SK-N-SH treated with all-trans-retinoic acid at 6 μM for 48 hours (cell line): ENCODE results near the gene KRTAP5-3.

Experiments used
- ATAC-seq: fragments of 200-7000 bp; cut with Tn5 transposase; 3 replicates; pipeline ENCODE4 v1.9.1; 2020; ENCODE audit warnings: mild to moderate bottlenecking, moderate library complexity
- ARNTL ChIP-seq: fragments of 450-650 bp; formaldehyde crosslinking; IDR thresholded peaks from 2 replicates; pipeline ENCODE4 v1.5.0; 2020; ENCODE audit warnings: low read depth, mild to moderate bottlenecking, moderate library complexity, borderline replicate concordance
- BACH2 ChIP-seq: fragments of 250-450 bp; sonication (Bioruptor Pico); IDR thresholded peaks from 2 replicates; pipeline ENCODE4 v1.9.0; 2021; ENCODE audit warnings: mild to moderate bottlenecking, borderline replicate concordance
- CSDC2 ChIP-seq: fragments of 250-450 bp; sonication (Bioruptor Pico); IDR thresholded peaks from 2 replicates; pipeline ENCODE4 v1.5.0; 2020; ENCODE audit warnings: mild to moderate bottlenecking, moderate library complexity
- ESRRG ChIP-seq: fragments of 250-450 bp; sonication (Bioruptor Pico); IDR thresholded peaks from 2 replicates; pipeline ENCODE4 v1.6.1; 2021; ENCODE audit warnings: mild to moderate bottlenecking
- GLIS3 ChIP-seq: fragments of 250-450 bp; sonication (Bioruptor Pico); IDR thresholded peaks from 2 replicates; pipeline ENCODE4 v1.5.0; 2020; ENCODE audit warnings: mild to moderate bottlenecking, moderate library complexity
- ISL1 ChIP-seq: fragments of 250-450 bp; sonication (Bioruptor Pico); IDR thresholded peaks from 2 replicates; pipeline ENCODE4 v2.1.2; 2022; ENCODE audit warnings: mild to moderate bottlenecking, moderate library complexity
- POU6F1 ChIP-seq: fragments of 250-450 bp; sonication (Bioruptor Pico); IDR thresholded peaks from 2 replicates; pipeline ENCODE4 v1.8.0; 2021; ENCODE audit warnings: low read depth, mild to moderate bottlenecking, moderate library complexity, borderline replicate concordance
- PPARA ChIP-seq: fragments of 250-450 bp; sonication (Bioruptor Pico); IDR thresholded peaks from 2 replicates; pipeline ENCODE4 v1.5.0; 2020; ENCODE audit warnings: mild to moderate bottlenecking, borderline replicate concordance
- RARB ChIP-seq: fragments of 250-450 bp; sonication (Bioruptor Pico); IDR thresholded peaks from 2 replicates; pipeline ENCODE4 v1.8.0; 2021; ENCODE audit warnings: mild to moderate bottlenecking, moderate library complexity
- SNAI2 ChIP-seq: fragments of 250-450 bp; sonication (Bioruptor Pico); IDR thresholded peaks from 2 replicates; pipeline ENCODE4 v1.5.0; 2020; ENCODE audit warnings: mild to moderate bottlenecking, moderate library complexity
- TCF4 ChIP-seq: fragments of 250-450 bp; sonication (Bioruptor Pico); IDR thresholded peaks from 2 replicates; pipeline ENCODE4 v1.8.0; 2021; ENCODE audit warnings: mild to moderate bottlenecking, moderate library complexity, borderline replicate concordance
- TOX ChIP-seq: fragments of 250-450 bp; sonication (Bioruptor Pico); IDR thresholded peaks from 2 replicates; pipeline ENCODE4 v1.8.0; 2021; ENCODE audit warnings: mild to moderate bottlenecking, moderate library complexity, borderline replicate concordance
- ZC3H10 ChIP-seq: fragments of 250-450 bp; sonication (Bioruptor Pico); IDR thresholded peaks from 2 replicates; pipeline ENCODE4 v1.5.1; 2021; ENCODE audit warnings: mild to moderate bottlenecking, moderate library complexity
- ZFP3 ChIP-seq: fragments of 250-450 bp; sonication (Bioruptor Pico); IDR thresholded peaks from 2 replicates; pipeline ENCODE4 v1.5.0; 2020; ENCODE audit warnings: mild to moderate bottlenecking, moderate library complexity
- ZFP30 ChIP-seq: fragments of 450-650 bp; formaldehyde crosslinking; IDR thresholded peaks from 2 replicates; pipeline ENCODE4 v1.5.0; 2022; ENCODE audit warnings: mild to moderate bottlenecking, moderate library complexity
- ZNF565 ChIP-seq: fragments of 450-650 bp; formaldehyde crosslinking; conservative IDR thresholded peaks from 2 replicates; pipeline ENCODE4 v1.5.0; 2020; ENCODE audit warnings: low read depth, mild to moderate bottlenecking, moderate library complexity
- ZNF70 ChIP-seq: fragments of 450-650 bp; formaldehyde crosslinking; IDR thresholded peaks from 2 replicates; pipeline ENCODE4 v1.5.0; 2020; ENCODE audit warnings: mild to moderate bottlenecking, moderate library complexity
- ZNF8 ChIP-seq: fragments of 450-650 bp; formaldehyde crosslinking; IDR thresholded peaks from 2 replicates; pipeline ENCODE4 v1.5.0; 2020; ENCODE audit warnings: mild to moderate bottlenecking, moderate library complexity
- TF ChIP-seq, protein P1 (sequence below): fragments of 250-450 bp; sonication (Bioruptor Pico); IDR thresholded peaks from 2 replicates; pipeline ENCODE4 v1.5.1; 2021; ENCODE audit warnings: mild to moderate bottlenecking, moderate library complexity
- TF ChIP-seq, protein P2 (sequence below): fragments of 250-450 bp; sonication (Bioruptor Pico); IDR thresholded peaks from 2 replicates; pipeline ENCODE4 v1.8.0; 2020; ENCODE audit warnings: mild to moderate bottlenecking, moderate library complexity, borderline replicate concordance
- TF ChIP-seq, protein P3 (sequence below): fragments of 250-450 bp; sonication (Bioruptor Pico); IDR thresholded peaks from 2 replicates; pipeline ENCODE4 v1.5.1; 2020; ENCODE audit warnings: low read depth, mild to moderate bottlenecking, moderate library complexity
- TF ChIP-seq, protein P4 (sequence below): fragments of 250-450 bp; sonication (Bioruptor Pico); IDR thresholded peaks from 2 replicates; pipeline ENCODE4 v1.5.0; 2020; ENCODE audit warnings: mild to moderate bottlenecking, moderate library complexity

The KRTAP5-3 gene

DNA sequence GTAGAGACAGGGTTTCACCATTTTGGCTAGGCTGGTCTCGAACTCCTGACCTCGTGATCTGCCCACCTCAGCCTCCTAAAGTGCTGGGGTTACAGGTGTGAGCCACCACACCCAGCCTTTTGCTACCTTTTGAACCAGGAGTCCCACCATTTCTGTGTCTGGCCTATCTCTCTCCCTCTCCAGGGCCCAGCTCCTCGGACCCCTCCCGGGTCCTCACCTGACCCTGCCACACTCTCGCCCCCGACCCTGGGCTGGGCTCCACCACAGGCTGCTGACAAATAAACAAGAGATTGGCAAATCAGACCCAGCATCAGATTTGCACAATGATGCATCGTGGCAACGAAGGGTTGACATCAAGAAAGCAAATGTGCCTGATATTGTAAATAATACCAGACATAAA lies 30.1 kb upstream of the KRTAP5-3 start:
- TF ChIP-seq, protein P1, sequence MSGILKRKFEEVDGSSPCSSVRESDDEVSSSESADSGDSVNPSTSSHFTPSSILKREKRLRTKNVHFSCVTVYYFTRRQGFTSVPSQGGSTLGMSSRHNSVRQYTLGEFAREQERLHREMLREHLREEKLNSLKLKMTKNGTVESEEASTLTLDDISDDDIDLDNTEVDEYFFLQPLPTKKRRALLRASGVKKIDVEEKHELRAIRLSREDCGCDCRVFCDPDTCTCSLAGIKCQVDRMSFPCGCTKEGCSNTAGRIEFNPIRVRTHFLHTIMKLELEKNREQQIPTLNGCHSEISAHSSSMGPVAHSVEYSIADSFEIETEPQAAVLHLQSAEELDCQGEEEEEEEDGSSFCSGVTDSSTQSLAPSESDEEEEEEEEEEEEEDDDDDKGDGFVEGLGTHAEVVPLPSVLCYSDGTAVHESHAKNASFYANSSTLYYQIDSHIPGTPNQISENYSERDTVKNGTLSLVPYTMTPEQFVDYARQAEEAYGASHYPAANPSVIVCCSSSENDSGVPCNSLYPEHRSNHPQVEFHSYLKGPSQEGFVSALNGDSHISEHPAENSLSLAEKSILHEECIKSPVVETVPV = no peak
- TF ChIP-seq GLIS3 (no peak), ZFP3 (no peak), ZNF70 (CRISPR knock-in tag) (no peak), BACH2 (CRISPR knock-in tag) (no peak), POU6F1 (CRISPR knock-in tag) (no peak), ARNTL (CRISPR knock-in tag) (no peak), ESRRG (no peak), ISL1 (CRISPR knock-in tag) (no peak), TOX (CRISPR knock-in tag) (no peak), PPARA (CRISPR knock-in tag) (no peak), ZNF565 (CRISPR knock-in tag) (no peak), SNAI2 (no peak), CSDC2 (CRISPR knock-in tag) (no peak)
- TF ChIP-seq, protein P2, sequence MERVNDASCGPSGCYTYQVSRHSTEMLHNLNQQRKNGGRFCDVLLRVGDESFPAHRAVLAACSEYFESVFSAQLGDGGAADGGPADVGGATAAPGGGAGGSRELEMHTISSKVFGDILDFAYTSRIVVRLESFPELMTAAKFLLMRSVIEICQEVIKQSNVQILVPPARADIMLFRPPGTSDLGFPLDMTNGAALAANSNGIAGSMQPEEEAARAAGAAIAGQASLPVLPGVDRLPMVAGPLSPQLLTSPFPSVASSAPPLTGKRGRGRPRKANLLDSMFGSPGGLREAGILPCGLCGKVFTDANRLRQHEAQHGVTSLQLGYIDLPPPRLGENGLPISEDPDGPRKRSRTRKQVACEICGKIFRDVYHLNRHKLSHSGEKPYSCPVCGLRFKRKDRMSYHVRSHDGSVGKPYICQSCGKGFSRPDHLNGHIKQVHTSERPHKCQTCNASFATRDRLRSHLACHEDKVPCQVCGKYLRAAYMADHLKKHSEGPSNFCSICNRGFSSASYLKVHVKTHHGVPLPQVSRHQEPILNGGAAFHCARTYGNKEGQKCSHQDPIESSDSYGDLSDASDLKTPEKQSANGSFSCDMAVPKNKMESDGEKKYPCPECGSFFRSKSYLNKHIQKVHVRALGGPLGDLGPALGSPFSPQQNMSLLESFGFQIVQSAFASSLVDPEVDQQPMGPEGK (CRISPR knock-in tag) = no peak
- TF ChIP-seq, protein P3, sequence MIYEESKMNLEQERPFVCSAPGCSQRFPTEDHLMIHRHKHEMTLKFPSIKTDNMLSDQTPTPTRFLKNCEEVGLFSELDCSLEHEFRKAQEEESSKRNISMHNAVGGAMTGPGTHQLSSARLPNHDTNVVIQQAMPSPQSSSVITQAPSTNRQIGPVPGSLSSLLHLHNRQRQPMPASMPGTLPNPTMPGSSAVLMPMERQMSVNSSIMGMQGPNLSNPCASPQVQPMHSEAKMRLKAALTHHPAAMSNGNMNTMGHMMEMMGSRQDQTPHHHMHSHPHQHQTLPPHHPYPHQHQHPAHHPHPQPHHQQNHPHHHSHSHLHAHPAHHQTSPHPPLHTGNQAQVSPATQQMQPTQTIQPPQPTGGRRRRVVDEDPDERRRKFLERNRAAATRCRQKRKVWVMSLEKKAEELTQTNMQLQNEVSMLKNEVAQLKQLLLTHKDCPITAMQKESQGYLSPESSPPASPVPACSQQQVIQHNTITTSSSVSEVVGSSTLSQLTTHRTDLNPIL = no peak
- ATAC-seq = no peak

- TF ChIP-seq RARB (CRISPR knock-in tag) = no peak
- TF ChIP-seq, protein P2 (CRISPR knock-in tag) = no peak
- TF ChIP-seq, protein P4, sequence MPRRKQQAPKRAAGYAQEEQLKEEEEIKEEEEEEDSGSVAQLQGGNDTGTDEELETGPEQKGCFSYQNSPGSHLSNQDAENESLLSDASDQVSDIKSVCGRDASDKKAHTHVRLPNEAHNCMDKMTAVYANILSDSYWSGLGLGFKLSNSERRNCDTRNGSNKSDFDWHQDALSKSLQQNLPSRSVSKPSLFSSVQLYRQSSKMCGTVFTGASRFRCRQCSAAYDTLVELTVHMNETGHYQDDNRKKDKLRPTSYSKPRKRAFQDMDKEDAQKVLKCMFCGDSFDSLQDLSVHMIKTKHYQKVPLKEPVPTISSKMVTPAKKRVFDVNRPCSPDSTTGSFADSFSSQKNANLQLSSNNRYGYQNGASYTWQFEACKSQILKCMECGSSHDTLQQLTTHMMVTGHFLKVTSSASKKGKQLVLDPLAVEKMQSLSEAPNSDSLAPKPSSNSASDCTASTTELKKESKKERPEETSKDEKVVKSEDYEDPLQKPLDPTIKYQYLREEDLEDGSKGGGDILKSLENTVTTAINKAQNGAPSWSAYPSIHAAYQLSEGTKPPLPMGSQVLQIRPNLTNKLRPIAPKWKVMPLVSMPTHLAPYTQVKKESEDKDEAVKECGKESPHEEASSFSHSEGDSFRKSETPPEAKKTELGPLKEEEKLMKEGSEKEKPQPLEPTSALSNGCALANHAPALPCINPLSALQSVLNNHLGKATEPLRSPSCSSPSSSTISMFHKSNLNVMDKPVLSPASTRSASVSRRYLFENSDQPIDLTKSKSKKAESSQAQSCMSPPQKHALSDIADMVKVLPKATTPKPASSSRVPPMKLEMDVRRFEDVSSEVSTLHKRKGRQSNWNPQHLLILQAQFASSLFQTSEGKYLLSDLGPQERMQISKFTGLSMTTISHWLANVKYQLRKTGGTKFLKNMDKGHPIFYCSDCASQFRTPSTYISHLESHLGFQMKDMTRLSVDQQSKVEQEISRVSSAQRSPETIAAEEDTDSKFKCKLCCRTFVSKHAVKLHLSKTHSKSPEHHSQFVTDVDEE = no peak
- TF ChIP-seq ISL1 (CRISPR knock-in tag) = no peak
- TF ChIP-seq TOX (CRISPR knock-in tag) = no peak
- TF ChIP-seq POU6F1 (CRISPR knock-in tag) = no peak
- no peak for TF ChIP-seq ZNF8 (CRISPR knock-in tag)
- no peak for TF ChIP-seq ARNTL (CRISPR knock-in tag)
- TF ChIP-seq ZFP30 = no peak
- TF ChIP-seq GLIS3 = no peak
- TF ChIP-seq PPARA (CRISPR knock-in tag) = no peak
- no peak for TF ChIP-seq CSDC2 (CRISPR knock-in tag)
- no peak for TF ChIP-seq TCF4 (CRISPR knock-in tag)
- TF ChIP-seq, protein P1 = no peak
- no peak for TF ChIP-seq ESRRG
- no peak for TF ChIP-seq ZNF70 (CRISPR knock-in tag)
- no peak for TF ChIP-seq SNAI2
- TF ChIP-seq ZC3H10 = no peak
- TF ChIP-seq, all 23 proteins: peak for 0
- ATAC-seq = no peak
These were observed 29.4 kb upstream of the KRTAP5-3 start for GRCh38 chr11:1637628-1638027.
